Measurements from ENCODE around the gene SYNE1.

The SYNE1 gene

DNA sequence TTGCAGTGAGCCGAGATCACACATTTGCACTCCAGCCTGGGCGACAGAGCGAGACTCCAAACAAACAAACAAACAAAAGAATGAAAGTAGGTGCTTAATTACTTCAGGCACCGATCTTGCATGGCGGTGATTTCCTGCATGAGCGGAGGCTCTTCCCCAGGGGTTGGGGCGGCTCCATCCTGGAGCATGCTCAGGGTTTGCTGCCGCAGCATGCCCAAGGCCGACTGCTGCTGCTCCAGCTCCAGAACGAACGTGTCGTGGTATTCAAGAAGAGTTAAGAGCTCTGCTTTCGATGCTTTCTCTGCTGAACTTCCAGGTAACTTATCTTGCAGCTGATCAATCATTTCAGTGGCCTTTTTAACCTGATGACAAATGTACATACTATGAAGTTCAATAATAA is 313.8 kb downstream of the SYNE1 start:
- no peak overlapping the region for H3K4me2 ChIP-seq (ENCODE audit: low read depth, low read length, poor library complexity, severe bottlenecking)
- no peaks in the 10 kb centered on the region for H3K79me2 ChIP-seq (ENCODE audit: insufficient read depth, low read length)
- no peaks in the 10 kb centered on the region for H3K27me3 ChIP-seq (ENCODE audit: low read length)
- H3K9ac ChIP-seq (ENCODE audit: low read length), result no peak overlapping the region
- H3K36me3 ChIP-seq (ENCODE audit: low read length), result no peaks in the 10 kb centered on the region
- TF ChIP-seq, protein P1, sequence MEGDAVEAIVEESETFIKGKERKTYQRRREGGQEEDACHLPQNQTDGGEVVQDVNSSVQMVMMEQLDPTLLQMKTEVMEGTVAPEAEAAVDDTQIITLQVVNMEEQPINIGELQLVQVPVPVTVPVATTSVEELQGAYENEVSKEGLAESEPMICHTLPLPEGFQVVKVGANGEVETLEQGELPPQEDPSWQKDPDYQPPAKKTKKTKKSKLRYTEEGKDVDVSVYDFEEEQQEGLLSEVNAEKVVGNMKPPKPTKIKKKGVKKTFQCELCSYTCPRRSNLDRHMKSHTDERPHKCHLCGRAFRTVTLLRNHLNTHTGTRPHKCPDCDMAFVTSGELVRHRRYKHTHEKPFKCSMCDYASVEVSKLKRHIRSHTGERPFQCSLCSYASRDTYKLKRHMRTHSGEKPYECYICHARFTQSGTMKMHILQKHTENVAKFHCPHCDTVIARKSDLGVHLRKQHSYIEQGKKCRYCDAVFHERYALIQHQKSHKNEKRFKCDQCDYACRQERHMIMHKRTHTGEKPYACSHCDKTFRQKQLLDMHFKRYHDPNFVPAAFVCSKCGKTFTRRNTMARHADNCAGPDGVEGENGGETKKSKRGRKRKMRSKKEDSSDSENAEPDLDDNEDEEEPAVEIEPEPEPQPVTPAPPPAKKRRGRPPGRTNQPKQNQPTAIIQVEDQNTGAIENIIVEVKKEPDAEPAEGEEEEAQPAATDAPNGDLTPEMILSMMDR (IDR thresholded peaks at IDR 0.05; ENCODE audit: insufficient read depth, low read length, poor library complexity, severe bottlenecking), result no peak
- no peak for TF ChIP-seq EZH2phosphoT487 (conservative IDR thresholded peaks at IDR 0.05; ENCODE audit: low read length)
- no peaks in the 10 kb centered on the region for H3K9me3 ChIP-seq (ENCODE audit: insufficient read depth, low read length)
- no peaks in the 10 kb centered on the region for H4K20me1 ChIP-seq (ENCODE audit: low read depth, low read length)
- no peaks in the 10 kb centered on the region for H3K9me2 ChIP-seq (replicated peaks; ENCODE audit: insufficient read depth, low read length)
- H3F3A ChIP-seq (ENCODE audit: insufficient read depth), result no peaks in the 10 kb centered on the region
- no peak overlapping the region for H3K27ac ChIP-seq (ENCODE audit: low read depth, low read length)
- no peak overlapping the region for H3K4me3 ChIP-seq (ENCODE audit: insufficient read depth, low read length, poor library complexity, severe bottlenecking)
- no peak overlapping the region for H2AFZ ChIP-seq (ENCODE audit: low read depth, low read length, severe bottlenecking)

DNA sequence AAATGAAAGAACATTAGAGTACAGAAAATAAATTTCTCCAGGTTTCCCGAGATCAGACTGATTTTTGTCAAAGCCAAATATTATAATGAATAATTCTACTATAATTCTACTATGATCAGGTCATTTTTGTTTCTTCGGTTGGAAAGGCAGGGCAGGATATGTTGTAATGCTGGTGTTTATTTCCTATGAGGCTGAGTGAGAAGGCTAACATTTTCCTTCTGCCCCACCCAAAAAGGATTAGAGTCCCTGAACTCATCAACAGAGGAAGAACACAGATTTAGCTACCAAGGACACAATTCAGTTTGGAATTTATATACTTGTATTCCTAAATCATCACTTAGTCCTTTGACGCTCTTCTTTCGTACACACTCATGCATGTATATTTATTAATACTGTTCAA is 318.9 kb downstream of the SYNE1 start:
- Histone ChIP-seq H3K9me3 (ENCODE audit: insufficient read depth, low read length) (no peaks in the 10 kb centered on the region), H3K9me2 (replicated peaks; ENCODE audit: insufficient read depth, low read length) (no peaks in the 10 kb centered on the region), H3K27ac (ENCODE audit: low read depth, low read length) (no peak overlapping the region), H3K36me3 (ENCODE audit: low read length) (no peaks in the 10 kb centered on the region), H3K27me3 (ENCODE audit: low read length) (no peaks in the 10 kb centered on the region), H3K4me2 (ENCODE audit: low read depth, low read length, poor library complexity, severe bottlenecking) (no peak overlapping the region), H2AFZ (ENCODE audit: low read depth, low read length, severe bottlenecking) (no peak overlapping the region), H3K4me3 (ENCODE audit: insufficient read depth, low read length, poor library complexity, severe bottlenecking) (no peak overlapping the region), H3K79me2 (ENCODE audit: insufficient read depth, low read length) (no peaks in the 10 kb centered on the region), H3K9ac (ENCODE audit: low read length) (no peak overlapping the region), H4K20me1 (ENCODE audit: low read depth, low read length) (no peaks in the 10 kb centered on the region), H3F3A (ENCODE audit: insufficient read depth) (no peaks in the 10 kb centered on the region)
- no peak for TF ChIP-seq EZH2phosphoT487 (conservative IDR thresholded peaks at IDR 0.05; ENCODE audit: low read length)
- TF ChIP-seq, protein P1 (IDR thresholded peaks at IDR 0.05; ENCODE audit: insufficient read depth, low read length, poor library complexity, severe bottlenecking), result no peak

DNA sequence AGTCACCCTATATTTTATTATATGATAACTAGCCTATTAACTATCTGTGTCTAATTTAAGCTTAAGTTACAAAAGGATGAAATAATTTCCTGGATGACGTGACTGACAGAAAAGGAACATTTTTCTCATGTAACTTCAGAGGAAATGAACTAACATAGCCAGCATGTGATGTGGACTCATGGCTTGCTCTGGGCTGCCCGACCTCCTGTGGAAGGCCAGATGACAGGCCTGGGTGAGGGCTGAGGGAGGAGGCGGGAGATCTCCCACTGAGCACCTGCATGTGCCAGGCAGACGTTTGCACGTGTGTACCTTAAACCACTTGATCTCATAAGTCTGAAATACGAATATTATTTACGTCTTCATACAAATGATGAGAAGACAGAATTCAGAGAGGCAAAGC is 321.1 kb downstream of the SYNE1 start:
- no peaks in the 10 kb centered on the region for H4K20me1 ChIP-seq (ENCODE audit: low read depth, low read length)
- H3F3A ChIP-seq (ENCODE audit: insufficient read depth), result no peaks in the 10 kb centered on the region
- no peaks in the 10 kb centered on the region for H3K36me3 ChIP-seq (ENCODE audit: low read length)
- H3K9me2 ChIP-seq (replicated peaks; ENCODE audit: insufficient read depth, low read length), result no peaks in the 10 kb centered on the region
- H3K9ac ChIP-seq (ENCODE audit: low read length), result no peak overlapping the region
- H2AFZ ChIP-seq (ENCODE audit: low read depth, low read length, severe bottlenecking), result no peak overlapping the region
- TF ChIP-seq EZH2phosphoT487 (conservative IDR thresholded peaks at IDR 0.05; ENCODE audit: low read length), result no peak
- TF ChIP-seq, protein P1 (IDR thresholded peaks at IDR 0.05; ENCODE audit: insufficient read depth, low read length, poor library complexity, severe bottlenecking), result no peak
- no peaks in the 10 kb centered on the region for H3K79me2 ChIP-seq (ENCODE audit: insufficient read depth, low read length)
- H3K27ac ChIP-seq (ENCODE audit: low read depth, low read length), result no peak overlapping the region
- H3K9me3 ChIP-seq (ENCODE audit: insufficient read depth, low read length), result no peaks in the 10 kb centered on the region
- no peak overlapping the region for H3K4me2 ChIP-seq (ENCODE audit: low read depth, low read length, poor library complexity, severe bottlenecking)
- no peak overlapping the region for H3K4me3 ChIP-seq (ENCODE audit: insufficient read depth, low read length, poor library complexity, severe bottlenecking)
- H3K27me3 ChIP-seq (ENCODE audit: low read length), result no peaks in the 10 kb centered on the region

DNA sequence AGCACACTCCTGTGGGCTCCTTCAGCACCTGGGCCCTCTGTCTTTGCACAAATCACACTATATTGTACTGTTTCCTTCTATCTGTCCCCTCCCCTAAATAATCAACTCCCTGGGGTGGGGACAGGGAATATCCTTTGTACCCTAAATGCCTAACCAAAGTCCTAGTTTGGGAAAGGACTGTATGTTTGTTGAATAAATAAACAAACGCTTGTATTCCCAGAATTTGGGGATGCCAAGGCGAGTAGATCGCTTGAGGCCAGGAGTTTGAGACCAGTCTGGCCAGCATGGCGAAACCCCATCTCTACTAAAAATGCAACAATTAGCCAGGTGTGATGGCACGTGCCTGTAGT is 322.7 kb downstream of the SYNE1 start:
- no peaks in the 10 kb centered on the region for H3K9me2 ChIP-seq (replicated peaks; ENCODE audit: insufficient read depth, low read length)
- H3K4me2 ChIP-seq (ENCODE audit: low read depth, low read length, poor library complexity, severe bottlenecking), result no peak overlapping the region
- no peak overlapping the region for H3K27ac ChIP-seq (ENCODE audit: low read depth, low read length)
- H3K36me3 ChIP-seq (ENCODE audit: low read length), result no peaks in the 10 kb centered on the region
- H3K9me3 ChIP-seq (ENCODE audit: insufficient read depth, low read length), result no peaks in the 10 kb centered on the region
- H3K27me3 ChIP-seq (ENCODE audit: low read length), result no peaks in the 10 kb centered on the region
- no peaks in the 10 kb centered on the region for H4K20me1 ChIP-seq (ENCODE audit: low read depth, low read length)
- H3K79me2 ChIP-seq (ENCODE audit: insufficient read depth, low read length), result no peaks in the 10 kb centered on the region
- no peak overlapping the region for H2AFZ ChIP-seq (ENCODE audit: low read depth, low read length, severe bottlenecking)
- TF ChIP-seq, protein P1 (IDR thresholded peaks at IDR 0.05; ENCODE audit: insufficient read depth, low read length, poor library complexity, severe bottlenecking), result no peak
- no peak for TF ChIP-seq EZH2phosphoT487 (conservative IDR thresholded peaks at IDR 0.05; ENCODE audit: low read length)
- no peak overlapping the region for H3K4me3 ChIP-seq (ENCODE audit: insufficient read depth, low read length, poor library complexity, severe bottlenecking)
- no peaks in the 10 kb centered on the region for H3F3A ChIP-seq (ENCODE audit: insufficient read depth)
- H3K9ac ChIP-seq (ENCODE audit: low read length), result no peak overlapping the region

All from SU-DHL-6 (cell line).